HG03064 (cell line): ENCODE data around the gene VPREB3.

Experiments used
- ATAC-seq: cut with Tn5 transposase; IDR thresholded peaks from one replicate; pipeline ENCODE4 v1.9.1; 2021; ENCODE audit warnings: low read depth; ENCODE audit not compliant: unreplicated experiment

The VPREB3 gene

DNA sequence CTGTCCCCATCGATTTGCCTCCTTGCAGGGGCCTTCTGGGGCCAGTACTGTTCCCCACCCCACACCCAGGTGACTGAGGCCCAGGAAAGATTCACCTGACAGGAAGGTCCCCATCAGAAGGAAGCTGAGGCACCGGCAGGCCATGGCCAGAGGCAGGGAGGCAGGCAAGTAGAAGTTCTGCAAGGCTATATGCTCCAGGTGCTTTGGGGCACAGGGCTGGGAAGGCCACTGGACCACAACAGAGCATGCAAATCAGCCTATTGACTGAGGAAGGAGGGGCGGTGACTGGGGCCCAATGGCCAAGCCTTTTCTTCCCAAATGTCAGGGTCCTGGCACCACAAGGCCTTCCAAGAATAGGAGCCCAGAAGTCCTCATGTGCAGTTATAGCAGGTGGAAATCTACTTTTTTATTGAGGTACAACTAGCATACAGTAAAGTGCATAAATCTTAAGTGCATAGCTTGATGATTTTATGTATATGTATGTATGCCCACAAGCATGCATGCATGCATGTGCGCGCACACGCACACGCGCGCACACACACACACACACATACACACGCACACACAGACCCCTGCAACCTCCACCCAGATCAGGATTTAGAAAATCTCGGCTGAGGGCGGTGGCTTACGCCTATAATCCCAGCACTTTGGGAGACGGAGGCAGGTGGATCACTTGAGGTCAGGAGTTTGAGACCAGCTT, at the start of gene VPREB3:
Gene VPREB3 (minus strand): TSS at position 206 of the 700 bp plus-strand sequence. CDS start 62 bp downstream, at position 144.
- ATAC-seq, result no peak

GRCh38 chr22:23803001-23803819, 49.0 kb upstream of the VPREB3 start:
- ATAC-seq, result no peak

DNA sequence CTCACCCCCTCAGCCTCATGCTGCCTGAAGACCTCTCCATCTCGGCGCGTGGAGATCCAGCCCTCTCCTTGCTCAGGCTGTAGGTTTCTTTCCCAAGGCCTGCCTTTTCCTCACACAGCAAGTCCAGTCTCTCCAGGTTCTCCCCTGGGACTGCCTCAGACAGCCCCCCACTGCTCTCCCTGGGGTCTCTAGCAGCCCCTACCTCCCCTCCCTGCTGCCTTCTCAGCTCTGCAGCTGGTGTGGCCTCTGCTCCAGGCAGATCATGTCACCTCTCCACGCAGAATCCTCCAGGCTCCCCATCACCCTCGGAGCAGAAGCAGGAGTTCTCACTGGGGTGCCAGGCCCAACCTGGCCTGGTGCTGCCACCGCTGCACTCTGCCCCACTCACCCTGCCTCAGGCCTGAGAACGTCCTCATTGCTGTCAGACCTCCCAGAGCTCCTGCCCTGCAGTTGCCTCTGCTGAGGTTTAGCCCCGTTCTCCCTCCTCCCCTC, 47.7 kb upstream of the VPREB3 start:
- ATAC-seq, result no peak

- no peak for ATAC-seq
These were observed 47.1 kb upstream of the VPREB3 start for GRCh38 chr22:23801238-23801821.

DNA sequence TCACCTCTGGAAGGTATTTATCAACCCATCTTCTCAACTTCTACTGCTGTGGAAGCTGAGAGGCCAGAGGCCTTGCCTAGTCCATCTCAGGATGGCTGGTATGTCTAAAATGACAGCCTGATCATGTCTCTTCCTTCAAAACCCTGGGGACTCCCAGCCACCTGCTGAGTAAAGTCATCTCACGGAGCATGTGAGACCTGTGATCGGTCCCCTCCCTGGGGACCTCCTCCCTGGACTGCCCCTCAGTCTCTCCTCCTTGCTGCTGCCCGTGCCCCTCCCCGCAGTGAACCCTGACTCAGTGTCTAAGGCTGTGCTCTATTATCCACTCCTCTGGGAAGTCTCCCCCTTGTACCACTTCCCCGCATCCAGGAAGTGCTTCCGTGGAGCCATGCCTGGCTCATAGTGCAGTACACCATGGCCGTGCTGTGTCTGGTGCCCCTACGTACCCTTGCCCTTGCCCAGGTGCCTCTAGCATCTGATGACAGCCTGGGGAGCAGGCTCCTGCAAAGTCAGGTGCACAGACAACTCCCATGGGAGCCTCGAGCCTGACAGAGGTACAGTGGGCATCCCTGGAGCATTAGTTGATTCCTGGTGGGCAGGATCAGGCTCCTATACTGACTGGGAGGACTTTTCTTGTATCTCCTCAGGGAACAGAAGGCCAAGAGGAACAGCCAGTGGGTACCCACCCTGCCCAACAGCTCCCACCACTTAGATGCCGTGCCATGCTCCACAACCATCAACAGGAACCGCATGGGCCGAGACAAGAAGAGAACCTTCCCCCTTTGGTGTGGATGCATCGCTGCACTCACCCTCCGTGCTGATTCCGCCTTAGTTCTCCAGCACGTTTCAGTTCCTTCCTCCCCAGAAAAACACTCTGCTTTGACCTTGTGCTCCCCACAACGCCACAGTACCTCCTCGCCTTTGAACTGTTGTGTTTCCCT, 46.3 kb upstream of the VPREB3 start:
- ATAC-seq, result no peak

- no peak for ATAC-seq
These were observed 42.2 kb upstream of the VPREB3 start for GRCh38 chr22:23796461-23796860.

- ATAC-seq, result no peak
These were observed 39.1 kb upstream of the VPREB3 start for GRCh38 chr22:23793326-23793725.

DNA sequence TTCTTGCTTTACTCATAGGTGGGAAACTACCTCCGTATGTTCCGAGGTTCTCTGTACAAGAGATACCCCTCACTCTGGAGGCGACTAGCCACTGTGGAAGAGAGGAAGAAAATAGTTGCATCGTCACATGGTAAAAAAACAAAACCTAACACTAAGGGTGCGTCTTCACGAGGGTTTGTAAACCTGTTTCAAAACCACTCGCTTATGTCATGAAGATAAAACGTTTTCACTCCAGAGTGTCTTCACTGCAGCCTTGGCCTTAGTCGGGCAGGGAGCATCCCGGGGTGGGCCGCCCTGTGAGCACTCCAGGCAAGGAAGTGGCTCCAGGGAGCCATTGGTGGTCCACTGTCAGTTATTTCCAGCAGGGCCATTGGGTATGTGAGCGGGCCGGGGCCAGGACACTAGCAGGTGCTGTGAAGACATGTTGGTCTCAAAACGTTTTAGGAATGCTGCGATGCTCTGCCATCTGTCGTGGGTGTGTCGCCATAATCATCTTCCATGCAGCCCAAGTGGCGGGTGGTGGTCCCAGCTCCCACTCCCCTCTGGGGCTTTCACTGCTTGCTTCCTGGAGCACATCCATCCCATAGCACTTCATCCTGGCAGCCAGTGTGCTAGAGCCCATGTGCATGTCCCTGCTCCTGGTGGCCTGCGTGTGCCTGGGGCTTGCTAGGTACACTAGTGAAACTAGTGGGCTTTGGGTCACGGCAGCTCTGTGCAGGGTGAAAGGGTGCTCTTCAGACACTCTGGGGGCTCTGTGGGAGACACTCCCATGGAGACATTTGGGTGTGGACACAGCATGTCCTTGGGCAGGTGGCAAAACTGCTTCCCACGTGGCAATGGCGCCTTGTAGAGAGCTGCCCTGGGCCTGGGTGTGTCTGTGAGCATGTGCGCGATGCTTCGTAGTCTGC, 37.8 kb upstream of the VPREB3 start:
- ATAC-seq, result no peak

- ATAC-seq, result no peak
These were observed 36.9 kb upstream of the VPREB3 start for GRCh38 chr22:23790819-23791737.

DNA sequence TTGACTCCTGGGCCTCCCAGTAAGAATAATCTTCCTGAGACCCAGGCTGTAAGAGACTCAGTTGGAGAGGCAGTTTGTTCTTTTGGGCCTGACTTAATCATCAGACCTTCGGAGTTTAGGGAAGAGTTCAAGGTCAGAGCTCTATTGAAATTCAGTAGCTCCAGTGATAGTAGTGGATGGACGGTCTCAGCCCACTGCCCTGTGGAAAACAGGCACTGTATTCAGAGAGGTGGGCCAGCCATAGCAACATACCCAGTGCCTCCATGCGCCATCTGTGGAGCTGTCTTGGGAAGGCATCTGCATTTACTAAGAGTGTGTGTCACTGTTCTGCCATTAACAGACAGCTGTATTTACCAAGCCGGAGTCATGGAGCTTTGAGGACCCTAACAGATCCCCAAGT, 35.4 kb upstream of the VPREB3 start:
- no peak for ATAC-seq

GRCh38 chr22:23789121-23789520, 34.9 kb upstream of the VPREB3 start:
- ATAC-seq, result no peak

DNA sequence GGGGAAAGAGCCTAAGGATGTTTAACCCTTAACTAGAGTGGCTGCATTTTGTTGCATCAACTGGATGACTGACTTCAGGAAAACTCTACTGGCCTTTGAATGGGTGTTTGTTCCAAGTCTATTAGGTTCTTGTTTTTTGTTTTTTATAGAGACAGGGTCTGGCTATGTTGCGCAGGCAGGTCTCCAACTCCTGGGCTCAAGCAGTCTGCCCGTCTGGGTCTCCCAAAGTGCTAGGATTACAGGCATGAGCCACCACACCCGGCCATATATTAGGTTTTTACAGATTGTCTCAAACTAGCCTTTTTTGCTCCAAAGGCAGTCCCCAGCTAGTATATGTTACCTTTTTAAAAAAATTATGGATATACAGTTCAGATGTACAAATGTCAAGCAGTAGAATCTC, 33.7 kb upstream of the VPREB3 start:
- no peak for ATAC-seq

DNA sequence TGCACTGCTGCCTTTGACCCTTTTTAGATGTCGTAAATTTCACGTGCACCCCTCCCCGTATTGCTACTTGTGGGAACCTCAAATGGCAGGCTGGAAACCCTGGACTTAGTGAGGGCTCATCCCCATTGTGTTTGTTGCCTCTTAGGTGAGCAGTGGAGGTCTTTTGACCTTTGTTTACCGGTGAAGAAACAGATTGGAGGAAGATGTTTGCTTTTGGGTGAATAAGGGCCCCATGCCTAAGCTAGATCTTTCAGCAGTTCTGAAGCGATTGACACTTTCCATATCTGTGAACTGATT, 33.3 kb upstream of the VPREB3 start:
- no peak for ATAC-seq

DNA sequence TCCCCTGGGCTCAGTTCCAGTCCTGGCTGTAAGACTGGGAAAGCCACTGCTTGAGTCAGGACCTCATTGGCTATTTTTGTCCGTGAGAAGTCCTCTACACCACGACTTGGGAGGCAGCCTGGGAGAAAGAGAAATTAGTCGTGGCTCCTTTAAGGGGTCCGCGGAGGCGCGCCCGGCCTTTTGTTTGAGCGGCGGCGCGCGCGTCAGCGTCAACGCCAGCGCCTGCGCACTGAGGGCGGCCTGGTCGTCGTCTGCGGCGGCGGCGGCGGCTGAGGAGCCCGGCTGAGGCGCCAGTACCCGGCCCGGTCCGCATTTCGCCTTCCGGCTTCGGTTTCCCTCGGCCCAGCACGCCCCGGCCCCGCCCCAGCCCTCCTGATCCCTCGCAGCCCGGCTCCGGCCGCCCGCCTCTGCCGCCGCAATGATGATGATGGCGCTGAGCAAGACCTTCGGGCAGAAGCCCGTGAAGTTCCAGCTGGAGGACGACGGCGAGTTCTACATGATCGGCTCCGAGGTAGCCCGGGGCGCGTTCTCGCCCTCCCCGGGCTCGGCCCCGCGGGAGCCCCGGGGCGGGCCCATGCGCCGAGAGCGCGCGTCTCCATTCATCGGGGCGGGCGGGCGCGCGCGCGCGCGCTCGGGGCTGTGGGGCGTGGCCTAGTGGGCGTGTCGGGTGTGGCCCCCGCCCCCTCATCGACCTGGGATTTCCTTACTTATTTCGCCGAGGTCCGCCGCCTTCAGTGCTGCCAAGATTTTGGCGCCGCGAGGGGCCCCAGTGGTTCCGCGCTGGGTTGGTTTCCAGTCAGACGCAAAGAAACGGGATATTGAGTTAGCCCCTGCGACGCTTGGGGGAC, 32.8 kb upstream of the VPREB3 start, which contains the start of gene SMARCB1:
Gene SMARCB1 (plus strand): TSS at position 215 of the 848 bp plus-strand sequence. CDS start 204 bp downstream, at position 419.
- ATAC-seq, result peak; percentile 60

DNA sequence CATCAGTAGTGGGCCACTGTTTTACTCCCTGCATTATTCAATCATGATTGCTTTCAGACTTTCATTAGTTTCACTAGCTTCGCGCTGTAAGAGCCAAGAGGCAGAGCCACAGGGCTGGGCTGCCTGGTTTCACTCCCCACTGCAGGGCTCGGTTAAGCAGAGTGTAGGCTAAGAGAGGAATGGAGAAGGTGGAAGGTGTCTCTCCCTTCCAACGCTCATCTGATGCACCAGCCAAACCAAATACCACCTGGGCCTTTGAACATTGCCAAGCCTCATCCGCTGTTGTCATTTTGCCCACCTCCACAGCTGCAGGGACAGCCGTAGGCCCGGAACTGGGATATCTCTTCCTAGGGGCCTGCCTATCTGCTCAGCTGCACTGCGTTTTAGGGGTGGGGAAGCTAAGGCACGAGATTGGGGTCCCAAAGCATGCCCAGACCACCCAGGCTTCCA, 32.1 kb upstream of the VPREB3 start:
- ATAC-seq, result no peak

- no peak for ATAC-seq
These were observed 30.0 kb upstream of the VPREB3 start for GRCh38 chr22:23784215-23784732.
